H1 (cell line): Measurements from ENCODE around the gene TMEM200B. TPM values are rescaled to one million over a fixed set of nuclear protein-coding genes. Genes with fewer than 3 reads are reported as not detected.

Experiments used
- POLR2AphosphoS5 ChIP-seq: IDR thresholded peaks from 2 replicates; pipeline ENCODE4 v1.6.1; 2011; ENCODE audit warnings: low read depth, low read length
- SAP30 ChIP-seq: fragments of 300-600 bp; sonication (generic); IDR thresholded peaks from 2 replicates; pipeline ENCODE4 v1.7.1; 2012; ENCODE audit warnings: low read length, moderate library complexity, mild to moderate bottlenecking, inconsistent platforms; ENCODE audit not compliant: insufficient read depth, insufficient replicate concordance
- polyA plus RNA-seq, 7 experiments: library from polyadenylated mRNA; depleted of rRNA in 3 of 7; stranded (reverse) in 5 of 7; unstranded in 2 of 7; fragments of >200 nt in 5 of 7; fragments of 200-250 nt in 2 of 7; gene quantifications; 1 replicate in 5 of 7; 2 replicates in 1 of 7; 4 replicates in 1 of 7; pipeline versions ENCODE4 v1.2.1 to v1.2.3, GENCODE V29; 2011 to 2013; ENCODE audit warnings: missing spikeins in 2 of 7, mixed read lengths in 2 of 7
- total RNA-seq: library from RNA; stranded (reverse); fragmentation: NEBNext Ultra II Directional; extraction: Animal tissue kit (Norgen Biotek cat#: 25700); gene quantifications from 2 replicates; pipeline ENCODE4 v1.2.1, GENCODE V29; 2021

Gene TMEM200B
- total and polyA plus RNA-seq, 2 of the 8 experiments (the other 6 are each of a cell fraction or from before 2014, with no cell fraction given) = 4.9 to 11.0 TPM

GRCh38 chr1:29124366-29125236 lies 898 bp upstream of the TMEM200B start (continued):
- TF ChIP-seq POLR2AphosphoS5 = no peak
- no peak for TF ChIP-seq SAP30
- TF ChIP-seq, all 59 proteins: peak for 21
